ENCODE data around the gene DEFB113.

DEFB113 gene

GRCh38 chr6:49935387-49935786 is 34.0 kb downstream of the DEFB113 start:
- DNase-seq (ENCODE audit: low read depth) = no peak

GRCh38 chr6:49934770-49935169 is 34.7 kb downstream of the DEFB113 start:
- DNase-seq (ENCODE audit: low read depth) = no peak

GRCh38 chr6:49933526-49933925 is 35.9 kb downstream of the DEFB113 start:
- no peak for DNase-seq (ENCODE audit: low read depth)

- no peak for DNase-seq (ENCODE audit: low read depth)
Observed at GRCh38 chr6:49929340-49929739, 40.1 kb downstream of the DEFB113 start.

- DNase-seq (ENCODE audit: low read depth) = peak; percentile 20
Observed at GRCh38 chr6:49923826-49924225, 45.6 kb downstream of the DEFB113 start.

GRCh38 chr6:49919935-49920644 is 49.3 kb downstream of the DEFB113 start:
- no peak for DNase-seq (ENCODE audit: low read depth)

GRCh38 chr6:49919261-49919660 is 50.2 kb downstream of the DEFB113 start:
- no peak for DNase-seq (ENCODE audit: low read depth)

GRCh38 chr6:49918787-49919186 is 50.6 kb downstream of the DEFB113 start:
- DNase-seq (ENCODE audit: low read depth) = no peak

Measured in GM04504 (cell line).